ENCODE results near the gene SPECC1L. TPM values are rescaled to one million over a fixed set of nuclear protein-coding genes. Genes with fewer than 3 reads are reported as not detected.
A peak's percentile ranks its signal among the peaks of the same experiment; 100 is the strongest.

Gene SPECC1L
- total RNA-seq, 2 donors from 2014 or later, result 59.4 to 61.8 TPM

GRCh38 chr22:24324137-24324536 lies 53.5 kb downstream of the SPECC1L start:
- peak overlapping the region; percentile 12 to 50 for H3K4me3 Mint-ChIP-seq

GRCh38 chr22:24325105-24325757 lies 54.6 kb downstream of the SPECC1L start:
- no peaks in the 10 kb centered on the region for H3K9me3 Mint-ChIP-seq
- peaks cover 0 to 11% of the 10 kb centered on the region in 2 donors for H3K36me3 Mint-ChIP-seq (ENCODE audit: insufficient read depth in 2 of 2)
- DNase-seq (peak; percentile 6 to 17), ATAC-seq (replicated peaks in 1 of 2) (peak; percentile 72 to 87)
- H3K4me1 Mint-ChIP-seq (ENCODE audit: low read depth), result peaks cover 34% of the 10 kb centered on the region
- no peaks in the 10 kb centered on the region for H3K27me3 Mint-ChIP-seq (ENCODE audit: low read depth)
- no peak overlapping the region for H3K27ac Mint-ChIP-seq
- H3K4me3 Mint-ChIP-seq, result peak overlapping the region; percentile 21 to 27

More at GRCh38 chr22:24324137-24324536, 53.5 kb downstream of the SPECC1L start:
- Mint-ChIP-seq H3K27ac (peak overlapping the region; percentile 41), H3K9me3 (no peaks in the 10 kb centered on the region), H3K36me3 (ENCODE audit: insufficient read depth in 2 of 2) (peaks cover 0 to 5% of the 10 kb centered on the region in 2 donors), H3K4me1 (ENCODE audit: low read depth) (peaks cover 28% of the 10 kb centered on the region), H3K27me3 (ENCODE audit: low read depth) (no peaks in the 10 kb centered on the region)
- no peak for ATAC-seq (replicated peaks in 1 of 2)
- no peak for DNase-seq

GRCh38 chr22:24326266-24326665 lies 55.6 kb downstream of the SPECC1L start:
- ATAC-seq (replicated peaks in 1 of 2), result no peak
- H3K4me1 Mint-ChIP-seq (ENCODE audit: low read depth), result peaks cover 34% of the 10 kb centered on the region
- H3K4me3 Mint-ChIP-seq, result peak overlapping the region in 1 of 2 donors; percentile 31
- no peak for DNase-seq
- no peak overlapping the region for H3K27ac Mint-ChIP-seq
- H3K27me3 Mint-ChIP-seq (ENCODE audit: low read depth), result no peaks in the 10 kb centered on the region
- H3K9me3 Mint-ChIP-seq, result no peaks in the 10 kb centered on the region
- H3K36me3 Mint-ChIP-seq (ENCODE audit: insufficient read depth in 2 of 2), result peaks cover 0 to 13% of the 10 kb centered on the region in 2 donors

- Mint-ChIP-seq H3K9me3 (no peaks in the 10 kb centered on the region), H3K27me3 (ENCODE audit: low read depth) (no peaks in the 10 kb centered on the region)
- no peak for ATAC-seq (replicated peaks in 1 of 2)
These were observed 57.2 kb downstream of the SPECC1L start for GRCh38 chr22:24327832-24328231.

GRCh38 chr22:24329453-24329852 lies 58.8 kb downstream of the SPECC1L start:
- Mint-ChIP-seq H3K27me3 (ENCODE audit: low read depth) (no peaks in the 10 kb centered on the region), H3K4me3 (peak overlapping the region in 1 of 2 donors; percentile 47), H3K27ac (no peak overlapping the region), H3K36me3 (ENCODE audit: insufficient read depth in 2 of 2) (peaks cover 0 to 16% of the 10 kb centered on the region in 2 donors), H3K9me3 (no peaks in the 10 kb centered on the region), H3K4me1 (ENCODE audit: low read depth) (peaks cover 23% of the 10 kb centered on the region)
- no peak for DNase-seq
- ATAC-seq (replicated peaks in 1 of 2), result no peak

More at GRCh38 chr22:24327832-24328231, 57.2 kb downstream of the SPECC1L start:
- Mint-ChIP-seq H3K4me1 (ENCODE audit: low read depth) (peaks cover 34% of the 10 kb centered on the region), H3K4me3 (no peak overlapping the region), H3K27ac (no peak overlapping the region), H3K36me3 (ENCODE audit: insufficient read depth in 2 of 2) (peaks cover 0 to 14% of the 10 kb centered on the region in 2 donors)
- DNase-seq, result no peak

GRCh38 chr22:24330636-24331035 lies 60.0 kb downstream of the SPECC1L start:
- peaks cover 19% of the 10 kb centered on the region for H3K4me1 Mint-ChIP-seq (ENCODE audit: low read depth)
- H3K27me3 Mint-ChIP-seq (ENCODE audit: low read depth), result no peaks in the 10 kb centered on the region
- H3K36me3 Mint-ChIP-seq (ENCODE audit: insufficient read depth in 2 of 2), result peaks cover 4 to 23% of the 10 kb centered on the region in 2 donors
- ATAC-seq (replicated peaks in 1 of 2) (no peak), DNase-seq (no peak)
- H3K9me3 Mint-ChIP-seq, result no peaks in the 10 kb centered on the region
- no peak overlapping the region for H3K4me3 Mint-ChIP-seq
- no peak overlapping the region for H3K27ac Mint-ChIP-seq

- H3K27me3 Mint-ChIP-seq (ENCODE audit: low read depth), result no peaks in the 10 kb centered on the region
- ATAC-seq (replicated peaks in 1 of 2), result no peak
- peaks cover 13% of the 10 kb centered on the region for H3K4me1 Mint-ChIP-seq (ENCODE audit: low read depth)
- no peak overlapping the region for H3K4me3 Mint-ChIP-seq
- no peaks in the 10 kb centered on the region for H3K9me3 Mint-ChIP-seq
- peaks cover 5 to 26% of the 10 kb centered on the region in 2 donors for H3K36me3 Mint-ChIP-seq (ENCODE audit: insufficient read depth in 2 of 2)
- DNase-seq, result no peak
- H3K27ac Mint-ChIP-seq, result no peak overlapping the region
These were observed 61.1 kb downstream of the SPECC1L start for GRCh38 chr22:24331468-24332440.

- peaks cover 5 to 31% of the 10 kb centered on the region in 2 donors for H3K36me3 Mint-ChIP-seq (ENCODE audit: insufficient read depth in 2 of 2)
- no peaks in the 10 kb centered on the region for H3K9me3 Mint-ChIP-seq
- H3K27ac Mint-ChIP-seq, result no peak overlapping the region
- peaks cover 13% of the 10 kb centered on the region for H3K4me1 Mint-ChIP-seq (ENCODE audit: low read depth)
- H3K27me3 Mint-ChIP-seq (ENCODE audit: low read depth), result no peaks in the 10 kb centered on the region
- DNase-seq (no peak), ATAC-seq (replicated peaks in 1 of 2) (no peak)
- H3K4me3 Mint-ChIP-seq, result no peak overlapping the region
These were observed 62.7 kb downstream of the SPECC1L start for GRCh38 chr22:24333301-24333700.

- H3K9me3 Mint-ChIP-seq, result no peaks in the 10 kb centered on the region
- no peak overlapping the region for H3K27ac Mint-ChIP-seq
- peaks cover 5 to 29% of the 10 kb centered on the region in 2 donors for H3K36me3 Mint-ChIP-seq (ENCODE audit: insufficient read depth in 2 of 2)
- no peak for DNase-seq
- ATAC-seq (replicated peaks in 1 of 2), result no peak
- no peak overlapping the region for H3K4me3 Mint-ChIP-seq
- H3K4me1 Mint-ChIP-seq (ENCODE audit: low read depth), result peaks cover 7% of the 10 kb centered on the region
- no peaks in the 10 kb centered on the region for H3K27me3 Mint-ChIP-seq (ENCODE audit: low read depth)
These were observed 64.9 kb downstream of the SPECC1L start for GRCh38 chr22:24335496-24335895.

- DNase-seq, result no peak
- H3K9me3 Mint-ChIP-seq, result no peaks in the 10 kb centered on the region
- H3K36me3 Mint-ChIP-seq (ENCODE audit: insufficient read depth in 2 of 2), result peaks cover 5 to 34% of the 10 kb centered on the region in 2 donors
- ATAC-seq (replicated peaks in 1 of 2), result no peak
- H3K4me1 Mint-ChIP-seq (ENCODE audit: low read depth), result peaks cover 7% of the 10 kb centered on the region
- no peaks in the 10 kb centered on the region for H3K27me3 Mint-ChIP-seq (ENCODE audit: low read depth)
- no peak overlapping the region for H3K4me3 Mint-ChIP-seq
- no peak overlapping the region for H3K27ac Mint-ChIP-seq
These were observed 67.4 kb downstream of the SPECC1L start for GRCh38 chr22:24337894-24338645.

- DNase-seq (no peak), ATAC-seq (replicated peaks in 1 of 2) (peak in 1 of 2 donors; percentile 44)
- H3K27ac Mint-ChIP-seq, result no peak overlapping the region
- H3K9me3 Mint-ChIP-seq, result no peaks in the 10 kb centered on the region
- no peaks in the 10 kb centered on the region for H3K27me3 Mint-ChIP-seq (ENCODE audit: low read depth)
- H3K4me3 Mint-ChIP-seq, result no peak overlapping the region
- H3K36me3 Mint-ChIP-seq (ENCODE audit: insufficient read depth in 2 of 2), result peaks cover 5 to 32% of the 10 kb centered on the region in 2 donors
- H3K4me1 Mint-ChIP-seq (ENCODE audit: low read depth), result peaks cover 7% of the 10 kb centered on the region
These were observed 68.3 kb downstream of the SPECC1L start for GRCh38 chr22:24338726-24339451.

GRCh38 chr22:24339452-24339747 lies 68.8 kb downstream of the SPECC1L start:
- Mint-ChIP-seq H3K27ac (no peak overlapping the region), H3K9me3 (no peaks in the 10 kb centered on the region), H3K4me1 (ENCODE audit: low read depth) (peaks cover 7% of the 10 kb centered on the region), H3K27me3 (ENCODE audit: low read depth) (no peaks in the 10 kb centered on the region), H3K36me3 (ENCODE audit: insufficient read depth in 2 of 2) (peaks cover 5 to 36% of the 10 kb centered on the region in 2 donors), H3K4me3 (no peak overlapping the region)
- DNase-seq (no peak), ATAC-seq (replicated peaks in 1 of 2) (no peak)

Data from activated T-cell treated with anti-CD3 and anti-CD28 coated beads, Interleukin-2, amount 50 U/mL, for 72 hours (primary cell).